VCaP (cell line): ENCODE results near the gene MFSD12.

Experiments used
- H3K27ac ChIP-seq: fragments of 450-650 bp; 2 replicates; pipeline ENCODE4 v1.5.1; 2017
- TF ChIP-seq, protein P1 (sequence below): fragments of 450-650 bp; conservative IDR thresholded peaks from 2 replicates; pipeline ENCODE4 v1.5.1; 2017; ENCODE audit warnings: mild to moderate bottlenecking, moderate library complexity

Gene MFSD12

GRCh38 chr19:3604227-3604986 is 47.0 kb upstream of the MFSD12 start:
- no peak overlapping the region for H3K27ac ChIP-seq
- TF ChIP-seq, protein P1, sequence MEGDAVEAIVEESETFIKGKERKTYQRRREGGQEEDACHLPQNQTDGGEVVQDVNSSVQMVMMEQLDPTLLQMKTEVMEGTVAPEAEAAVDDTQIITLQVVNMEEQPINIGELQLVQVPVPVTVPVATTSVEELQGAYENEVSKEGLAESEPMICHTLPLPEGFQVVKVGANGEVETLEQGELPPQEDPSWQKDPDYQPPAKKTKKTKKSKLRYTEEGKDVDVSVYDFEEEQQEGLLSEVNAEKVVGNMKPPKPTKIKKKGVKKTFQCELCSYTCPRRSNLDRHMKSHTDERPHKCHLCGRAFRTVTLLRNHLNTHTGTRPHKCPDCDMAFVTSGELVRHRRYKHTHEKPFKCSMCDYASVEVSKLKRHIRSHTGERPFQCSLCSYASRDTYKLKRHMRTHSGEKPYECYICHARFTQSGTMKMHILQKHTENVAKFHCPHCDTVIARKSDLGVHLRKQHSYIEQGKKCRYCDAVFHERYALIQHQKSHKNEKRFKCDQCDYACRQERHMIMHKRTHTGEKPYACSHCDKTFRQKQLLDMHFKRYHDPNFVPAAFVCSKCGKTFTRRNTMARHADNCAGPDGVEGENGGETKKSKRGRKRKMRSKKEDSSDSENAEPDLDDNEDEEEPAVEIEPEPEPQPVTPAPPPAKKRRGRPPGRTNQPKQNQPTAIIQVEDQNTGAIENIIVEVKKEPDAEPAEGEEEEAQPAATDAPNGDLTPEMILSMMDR: no peak

DNA sequence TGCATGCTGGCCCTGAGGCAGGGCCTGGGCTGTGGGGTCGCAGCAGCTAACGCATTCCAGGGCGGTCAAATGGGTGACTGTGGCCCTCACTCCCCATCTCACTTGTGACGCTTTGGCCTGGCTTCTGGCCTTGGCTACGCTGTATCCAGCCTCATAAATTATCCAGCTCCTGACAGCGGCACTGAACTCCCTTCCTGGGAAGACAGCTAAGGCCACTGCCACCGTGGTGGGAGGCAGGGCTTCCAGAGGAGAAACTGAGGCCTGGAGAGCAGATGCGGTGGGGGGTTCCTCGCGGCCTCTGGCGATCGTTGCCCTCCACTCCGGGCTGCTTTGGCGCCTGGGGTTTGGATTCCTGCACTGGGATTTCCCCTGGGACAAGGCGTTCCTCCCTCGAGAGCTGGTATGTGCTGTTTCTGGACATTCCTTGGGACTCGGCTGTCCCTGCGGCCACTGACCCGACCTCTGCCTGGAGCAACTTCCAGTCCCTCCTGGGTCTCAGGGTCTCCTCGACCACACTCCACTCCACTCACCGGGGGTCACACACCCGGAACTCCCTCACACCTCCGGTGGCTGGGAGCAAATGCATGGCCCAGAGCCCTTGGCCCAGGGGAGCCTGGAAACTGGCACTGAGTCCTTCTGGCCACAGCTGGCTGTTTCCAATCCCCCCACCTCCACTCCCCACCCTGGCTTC is 45.9 kb upstream of the MFSD12 start:
- TF ChIP-seq, protein P1: no peak
- no peak overlapping the region for H3K27ac ChIP-seq

GRCh38 chr19:3601021-3601420 is 43.6 kb upstream of the MFSD12 start:
- TF ChIP-seq, protein P1: no peak
- H3K27ac ChIP-seq: no peak overlapping the region

DNA sequence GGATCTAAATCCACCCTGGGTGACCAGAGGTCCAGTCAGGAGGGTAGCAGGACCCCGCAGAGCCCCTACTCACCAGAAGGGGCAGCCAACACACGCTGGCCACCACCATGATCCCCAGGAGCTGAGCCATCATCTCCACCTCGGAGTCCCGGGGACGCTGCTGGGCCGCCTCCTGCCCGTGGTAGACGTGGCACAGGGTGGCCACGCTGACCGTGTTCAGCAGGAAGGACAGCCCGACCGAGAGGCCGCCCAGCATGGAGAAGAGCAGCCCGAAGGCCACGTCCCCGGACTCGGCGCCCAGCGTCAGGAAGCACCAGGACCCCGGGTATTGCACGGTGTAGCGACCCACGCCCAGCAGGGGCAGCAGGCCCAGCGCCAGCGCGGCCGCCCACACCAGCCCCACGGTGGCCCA is 42.4 kb upstream of the MFSD12 start:
- TF ChIP-seq, protein P1: no peak
- no peak overlapping the region for H3K27ac ChIP-seq

- no peak overlapping the region for H3K27ac ChIP-seq
- TF ChIP-seq, protein P1: no peak
Observed at GRCh38 chr19:3595521-3596061, 38.2 kb upstream of the MFSD12 start.

GRCh38 chr19:3593156-3593555 is 35.8 kb upstream of the MFSD12 start:
- TF ChIP-seq, protein P1: no peak
- no peak overlapping the region for H3K27ac ChIP-seq

GRCh38 chr19:3591876-3592613 is 34.7 kb upstream of the MFSD12 start:
- H3K27ac ChIP-seq: no peak overlapping the region
- TF ChIP-seq, protein P1: no peak
